ENCODE measurements around the gene SNX5. TPM values are rescaled to one million over a fixed set of nuclear protein-coding genes. Genes with fewer than 3 reads are reported as not detected.

The SNX5 gene
- total and polyA plus RNA-seq, 2 of the 13 experiments (the other 11 are each of a cell fraction or from before 2014, with no cell fraction given) = 664 to 1,040 TPM

DNA sequence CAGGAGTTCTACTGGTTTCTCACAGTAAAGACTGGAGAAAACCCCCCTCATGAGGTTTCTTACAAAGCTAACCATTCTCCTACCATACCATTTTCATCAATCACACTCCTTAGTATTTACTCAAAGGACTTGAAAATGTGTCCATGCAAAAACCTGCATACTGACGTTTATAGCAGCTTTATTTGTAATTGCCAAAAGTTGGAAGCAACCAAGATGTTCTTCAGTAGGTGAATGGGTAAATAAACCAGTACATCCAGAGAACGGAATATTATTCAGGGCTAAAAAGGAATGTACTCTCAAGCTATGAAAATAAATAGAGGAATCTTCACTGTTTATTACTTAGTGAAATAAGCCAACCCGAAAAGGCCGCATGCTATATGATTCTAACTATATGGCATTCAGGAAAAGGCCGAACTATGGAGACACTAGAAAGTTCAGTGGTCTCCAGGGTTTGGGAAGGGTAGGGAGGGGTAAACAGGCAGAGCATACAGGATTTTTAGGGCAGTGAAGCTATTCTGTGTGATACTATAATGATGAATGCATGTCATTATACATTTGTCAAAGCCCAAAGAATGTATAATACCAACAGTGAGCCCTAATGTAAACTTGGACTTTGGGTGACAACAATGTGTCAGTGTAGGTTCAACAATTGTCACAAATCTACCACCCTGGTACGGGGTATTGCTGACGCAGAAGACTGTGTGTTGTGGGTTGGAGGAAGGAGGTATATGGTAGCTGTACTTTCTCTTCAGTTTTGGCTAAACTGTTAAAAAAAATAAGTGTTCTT, 50.6 kb downstream of the SNX5 start (continued):
- no peak for TF ChIP-seq ARID2 (CRISPR knock-in tag; IDR thresholded peaks at IDR 0.05; ENCODE audit: borderline replicate concordance)
- TF ChIP-seq SMARCC2 (IDR thresholded peaks at IDR 0.05) = peak; percentile 88
- no peak for TF ChIP-seq TARDBP (CRISPR knock-in tag; IDR thresholded peaks at IDR 0.05)
- TF ChIP-seq ZBTB8A (CRISPR knock-in tag; IDR thresholded peaks at IDR 0.05; ENCODE audit: borderline replicate concordance, low read depth) = no peak
- no peak for TF ChIP-seq CENPX (CRISPR knock-in tag; IDR thresholded peaks at IDR 0.05)
- TF ChIP-seq CBFB (CRISPR knock-in tag; IDR thresholded peaks at IDR 0.05) = no peak
- TF ChIP-seq PLRG1 (conservative IDR thresholded peaks at IDR 0.05) = no peak
- no peak for TF ChIP-seq TSC22D2 (CRISPR knock-in tag; IDR thresholded peaks at IDR 0.05; ENCODE audit: borderline replicate concordance)
- no peak for TF ChIP-seq XBP1 (CRISPR knock-in tag; IDR thresholded peaks at IDR 0.05)
- TF ChIP-seq ZZZ3 (CRISPR knock-in tag; IDR thresholded peaks at IDR 0.05; ENCODE audit: borderline replicate concordance) = no peak
- TF ChIP-seq ZNF550 (CRISPR knock-in tag; IDR thresholded peaks at IDR 0.05; ENCODE audit: borderline replicate concordance) = no peak
- TF ChIP-seq, protein P1, sequence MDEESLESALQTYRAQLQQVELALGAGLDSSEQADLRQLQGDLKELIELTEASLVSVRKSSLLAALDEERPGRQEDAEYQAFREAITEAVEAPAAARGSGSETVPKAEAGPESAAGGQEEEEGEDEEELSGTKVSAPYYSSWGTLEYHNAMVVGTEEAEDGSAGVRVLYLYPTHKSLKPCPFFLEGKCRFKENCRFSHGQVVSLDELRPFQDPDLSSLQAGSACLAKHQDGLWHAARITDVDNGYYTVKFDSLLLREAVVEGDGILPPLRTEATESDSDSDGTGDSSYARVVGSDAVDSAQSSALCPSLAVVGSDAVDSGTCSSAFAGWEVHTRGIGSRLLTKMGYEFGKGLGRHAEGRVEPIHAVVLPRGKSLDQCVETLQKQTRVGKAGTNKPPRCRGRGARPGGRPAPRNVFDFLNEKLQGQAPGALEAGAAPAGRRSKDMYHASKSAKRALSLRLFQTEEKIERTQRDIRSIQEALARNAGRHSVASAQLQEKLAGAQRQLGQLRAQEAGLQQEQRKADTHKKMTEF (CRISPR knock-in tag; IDR thresholded peaks at IDR 0.05) = peak; percentile 42; the same call in 1 of the 2 replicates
- TF ChIP-seq, protein P2, sequence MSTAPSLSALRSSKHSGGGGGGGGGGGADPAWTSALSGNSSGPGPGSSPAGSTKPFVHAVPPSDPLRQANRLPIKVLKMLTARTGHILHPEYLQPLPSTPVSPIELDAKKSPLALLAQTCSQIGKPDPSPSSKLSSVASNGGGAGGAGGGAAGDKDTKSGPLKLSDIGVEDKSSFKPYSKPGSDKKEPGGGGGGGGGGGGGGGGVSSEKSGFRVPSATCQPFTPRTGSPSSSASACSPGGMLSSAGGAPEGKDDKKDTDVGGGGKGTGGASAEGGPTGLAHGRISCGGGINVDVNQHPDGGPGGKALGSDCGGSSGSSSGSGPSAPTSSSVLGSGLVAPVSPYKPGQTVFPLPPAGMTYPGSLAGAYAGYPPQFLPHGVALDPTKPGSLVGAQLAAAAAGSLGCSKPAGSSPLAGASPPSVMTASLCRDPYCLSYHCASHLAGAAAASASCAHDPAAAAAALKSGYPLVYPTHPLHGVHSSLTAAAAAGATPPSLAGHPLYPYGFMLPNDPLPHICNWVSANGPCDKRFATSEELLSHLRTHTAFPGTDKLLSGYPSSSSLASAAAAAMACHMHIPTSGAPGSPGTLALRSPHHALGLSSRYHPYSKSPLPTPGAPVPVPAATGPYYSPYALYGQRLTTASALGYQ (CRISPR knock-in tag; IDR thresholded peaks at IDR 0.05) = no peak
- TF ChIP-seq ZSCAN25 (CRISPR knock-in tag; IDR thresholded peaks at IDR 0.05) = no peak
- TF ChIP-seq ZFAT (CRISPR knock-in tag; conservative IDR thresholded peaks at IDR 0.05) = no peak
- TF ChIP-seq, protein P3, sequence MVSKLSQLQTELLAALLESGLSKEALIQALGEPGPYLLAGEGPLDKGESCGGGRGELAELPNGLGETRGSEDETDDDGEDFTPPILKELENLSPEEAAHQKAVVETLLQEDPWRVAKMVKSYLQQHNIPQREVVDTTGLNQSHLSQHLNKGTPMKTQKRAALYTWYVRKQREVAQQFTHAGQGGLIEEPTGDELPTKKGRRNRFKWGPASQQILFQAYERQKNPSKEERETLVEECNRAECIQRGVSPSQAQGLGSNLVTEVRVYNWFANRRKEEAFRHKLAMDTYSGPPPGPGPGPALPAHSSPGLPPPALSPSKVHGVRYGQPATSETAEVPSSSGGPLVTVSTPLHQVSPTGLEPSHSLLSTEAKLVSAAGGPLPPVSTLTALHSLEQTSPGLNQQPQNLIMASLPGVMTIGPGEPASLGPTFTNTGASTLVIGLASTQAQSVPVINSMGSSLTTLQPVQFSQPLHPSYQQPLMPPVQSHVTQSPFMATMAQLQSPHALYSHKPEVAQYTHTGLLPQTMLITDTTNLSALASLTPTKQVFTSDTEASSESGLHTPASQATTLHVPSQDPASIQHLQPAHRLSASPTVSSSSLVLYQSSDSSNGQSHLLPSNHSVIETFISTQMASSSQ (IDR thresholded peaks at IDR 0.05; ENCODE audit: low read depth) = no peak
- TF ChIP-seq, protein P3 (CRISPR knock-in tag; IDR thresholded peaks at IDR 0.05; ENCODE audit: borderline replicate concordance) = no peak
- TF ChIP-seq, protein P4, sequence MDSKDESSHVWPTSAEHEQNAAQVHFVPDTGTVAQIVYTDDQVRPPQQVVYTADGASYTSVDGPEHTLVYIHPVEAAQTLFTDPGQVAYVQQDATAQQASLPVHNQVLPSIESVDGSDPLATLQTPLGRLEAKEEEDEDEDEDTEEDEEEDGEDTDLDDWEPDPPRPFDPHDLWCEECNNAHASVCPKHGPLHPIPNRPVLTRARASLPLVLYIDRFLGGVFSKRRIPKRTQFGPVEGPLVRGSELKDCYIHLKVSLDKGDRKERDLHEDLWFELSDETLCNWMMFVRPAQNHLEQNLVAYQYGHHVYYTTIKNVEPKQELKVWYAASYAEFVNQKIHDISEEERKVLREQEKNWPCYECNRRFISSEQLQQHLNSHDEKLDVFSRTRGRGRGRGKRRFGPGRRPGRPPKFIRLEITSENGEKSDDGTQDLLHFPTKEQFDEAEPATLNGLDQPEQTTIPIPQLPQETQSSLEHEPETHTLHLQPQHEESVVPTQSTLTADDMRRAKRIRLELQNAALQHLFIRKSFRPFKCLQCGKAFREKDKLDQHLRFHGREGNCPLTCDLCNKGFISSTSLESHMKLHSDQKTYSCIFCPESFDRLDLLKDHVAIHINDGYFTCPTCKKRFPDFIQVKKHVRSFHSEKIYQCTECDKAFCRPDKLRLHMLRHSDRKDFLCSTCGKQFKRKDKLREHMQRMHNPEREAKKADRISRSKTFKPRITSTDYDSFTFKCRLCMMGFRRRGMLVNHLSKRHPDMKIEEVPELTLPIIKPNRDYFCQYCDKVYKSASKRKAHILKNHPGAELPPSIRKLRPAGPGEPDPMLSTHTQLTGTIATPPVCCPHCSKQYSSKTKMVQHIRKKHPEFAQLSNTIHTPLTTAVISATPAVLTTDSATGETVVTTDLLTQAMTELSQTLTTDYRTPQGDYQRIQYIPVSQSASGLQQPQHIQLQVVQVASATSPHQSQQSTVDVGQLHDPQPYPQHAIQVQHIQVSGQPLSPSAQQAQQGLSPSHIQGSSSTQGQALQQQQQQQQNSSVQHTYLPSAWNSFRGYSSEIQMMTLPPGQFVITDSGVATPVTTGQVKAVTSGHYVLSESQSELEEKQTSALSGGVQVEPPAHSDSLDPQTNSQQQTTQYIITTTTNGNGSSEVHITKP (CRISPR knock-in tag; IDR thresholded peaks at IDR 0.05; ENCODE audit: low read depth) = no peak
- no peak for TF ChIP-seq STAT5B (CRISPR knock-in tag; IDR thresholded peaks at IDR 0.05)
